GM18511 (cell line): ENCODE data around the gene GSS.

Source experiments
- ATAC-seq: cut with Tn5 transposase; IDR thresholded peaks from one replicate; pipeline ENCODE4 v1.9.1; 2021; ENCODE audit warnings: mild to moderate bottlenecking, moderate library complexity; ENCODE audit not compliant: unreplicated experiment

Gene GSS

DNA sequence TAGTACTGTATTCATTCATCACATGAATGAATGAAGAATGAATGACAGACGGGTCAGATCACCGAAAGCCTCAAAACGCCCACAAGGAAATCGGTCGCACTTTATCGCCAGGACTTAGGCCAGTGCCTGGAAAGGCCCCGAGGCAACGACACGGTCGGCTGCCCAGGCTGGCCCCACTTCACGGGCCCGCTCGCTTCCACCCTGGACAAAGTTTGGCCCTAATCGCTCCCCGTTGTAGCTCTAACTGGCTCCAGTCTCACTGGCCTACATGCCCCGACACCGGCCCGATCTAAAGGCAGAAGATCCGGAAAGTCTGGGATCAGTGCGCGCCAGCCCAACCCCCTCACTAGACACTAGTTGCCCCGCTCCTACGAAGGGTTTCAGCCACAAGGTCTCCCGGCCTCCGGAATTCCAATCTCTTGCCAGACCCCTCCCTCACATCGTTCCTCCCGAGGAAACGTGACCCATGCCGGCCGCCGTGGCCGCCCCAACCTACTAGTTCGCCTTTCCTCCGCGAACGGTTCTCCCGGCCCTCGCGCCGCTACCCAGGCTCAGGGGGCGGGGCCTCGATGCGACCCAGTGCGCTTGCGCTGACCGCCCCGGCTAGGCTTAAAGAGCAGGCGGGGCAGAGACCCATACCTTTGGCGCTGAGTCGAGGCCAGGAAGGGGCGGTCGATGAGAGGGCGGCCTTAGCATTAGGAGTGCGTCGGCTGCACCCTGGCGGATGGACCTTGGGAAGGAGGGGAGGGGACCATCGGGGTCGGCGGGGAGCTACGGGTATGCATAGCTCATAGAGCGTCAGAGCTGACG is at the start of gene GSS, which contains the start of gene MYH7B:
GSS (minus strand) TSS at position 576 of the 810 bp plus-strand sequence. CDS start 3,954 bp downstream, outside the sequence.
MYH7B (plus strand) TSS at position 638 of the 810 bp plus-strand sequence. CDS start 22,138 bp downstream, outside the sequence.
- peak; percentile 94 for ATAC-seq

DNA sequence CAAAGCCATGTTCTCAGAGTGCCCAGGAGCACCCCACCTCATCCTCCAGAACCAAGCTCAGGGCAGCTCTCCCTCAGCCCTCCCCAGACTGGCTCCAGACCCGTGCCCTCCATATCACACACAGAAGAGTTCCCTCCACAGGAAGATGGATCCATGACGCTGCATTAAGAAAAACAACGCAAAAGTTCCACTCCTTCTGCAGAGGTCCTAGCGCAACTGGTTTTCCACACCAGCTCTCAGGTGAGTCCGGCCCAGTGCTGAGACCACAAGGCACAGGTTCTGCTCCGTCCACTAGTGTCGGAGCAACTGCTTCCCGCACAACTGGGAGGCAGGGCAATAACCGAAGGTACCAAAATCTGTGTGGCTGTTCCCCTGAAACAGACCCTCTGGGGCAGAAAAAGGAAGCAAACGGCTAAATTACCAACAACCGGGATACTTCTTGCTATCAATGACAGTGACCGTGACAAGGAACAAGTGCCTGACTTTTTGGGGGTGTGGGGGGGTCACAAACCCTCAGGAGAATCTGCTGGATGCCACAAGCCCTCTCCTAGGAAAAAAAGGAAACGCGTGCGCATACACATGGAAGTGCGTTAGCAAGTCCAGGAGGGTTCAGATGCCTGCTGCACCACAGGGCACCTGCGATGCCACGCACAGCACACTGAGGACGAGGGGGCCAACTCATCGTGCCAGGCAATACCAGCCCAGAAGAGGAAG is 49.3 kb upstream of the GSS start:
- ATAC-seq = no peak

DNA sequence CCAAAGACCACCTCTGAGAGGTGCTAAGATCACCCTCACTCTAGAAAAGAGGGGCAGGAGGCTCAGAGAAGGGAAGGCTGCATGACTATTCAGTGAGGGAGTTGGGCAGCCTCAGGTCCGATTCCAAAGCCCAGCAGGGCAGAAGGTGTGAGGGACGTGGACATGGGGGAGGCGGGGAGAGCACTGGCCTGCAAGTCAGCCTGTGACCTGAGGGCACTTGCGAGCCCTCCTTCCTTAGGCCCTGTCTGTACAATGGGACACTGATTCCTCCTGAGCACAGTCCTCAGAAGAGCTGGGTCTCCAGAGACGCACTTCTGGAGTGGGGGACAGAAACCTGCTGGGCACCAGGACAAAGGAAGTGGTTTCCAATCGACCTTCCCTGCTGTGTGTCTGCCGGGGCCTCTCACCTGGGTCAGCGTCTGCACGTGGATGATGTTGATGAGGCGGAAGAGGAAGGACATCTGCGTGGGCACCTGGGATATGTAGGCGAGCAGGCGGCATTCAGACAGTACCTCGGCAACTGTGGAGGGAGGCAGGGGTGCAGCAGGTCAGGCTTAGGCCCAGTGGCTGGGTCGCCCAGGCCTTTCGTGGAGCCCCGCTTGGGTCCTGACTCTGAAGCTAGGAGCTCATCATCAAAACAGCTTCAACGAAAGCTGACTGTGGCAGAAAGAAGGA is 48.6 kb upstream of the GSS start:
- no peak for ATAC-seq

DNA sequence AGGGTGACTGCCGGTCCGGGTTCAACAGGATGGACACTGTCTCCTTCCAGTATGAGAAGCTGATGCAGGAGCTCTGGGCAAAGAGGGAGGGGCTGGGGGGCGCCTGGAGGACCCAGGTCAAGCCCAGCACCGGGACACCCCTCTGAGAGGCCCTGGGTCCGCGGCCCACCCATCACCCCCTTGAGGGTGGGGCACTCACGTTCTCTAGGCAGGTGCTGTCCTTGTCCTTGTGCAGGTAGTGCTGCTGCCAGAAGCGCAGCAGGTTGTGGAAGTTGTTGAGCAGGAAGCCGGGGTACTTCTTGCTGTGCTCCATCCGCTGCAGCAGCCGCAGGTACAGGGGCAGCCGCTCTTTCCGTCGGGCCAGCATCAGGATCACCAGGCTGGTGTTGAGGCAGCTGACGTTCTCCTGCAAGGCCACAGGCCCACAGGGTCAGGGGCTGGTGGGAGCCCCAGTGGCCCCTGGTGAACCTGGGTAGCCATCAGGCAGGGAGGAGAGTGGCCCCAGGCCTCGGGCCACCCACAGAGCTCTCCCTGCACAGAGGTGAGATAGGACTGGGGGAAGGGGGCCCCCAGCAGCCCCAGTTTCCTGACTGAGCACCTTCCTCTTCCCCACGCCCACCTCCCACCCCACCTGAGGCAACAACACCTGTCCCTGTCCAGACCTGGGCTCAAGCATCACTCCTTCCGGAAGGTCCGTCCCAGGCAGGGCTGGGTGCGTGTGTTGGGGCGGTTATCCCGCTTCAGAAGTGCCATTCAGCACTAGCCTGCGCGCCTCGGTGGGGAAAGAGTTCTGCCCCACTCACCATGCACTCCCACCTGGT is 47.8 kb upstream of the GSS start:
- no peak for ATAC-seq

DNA sequence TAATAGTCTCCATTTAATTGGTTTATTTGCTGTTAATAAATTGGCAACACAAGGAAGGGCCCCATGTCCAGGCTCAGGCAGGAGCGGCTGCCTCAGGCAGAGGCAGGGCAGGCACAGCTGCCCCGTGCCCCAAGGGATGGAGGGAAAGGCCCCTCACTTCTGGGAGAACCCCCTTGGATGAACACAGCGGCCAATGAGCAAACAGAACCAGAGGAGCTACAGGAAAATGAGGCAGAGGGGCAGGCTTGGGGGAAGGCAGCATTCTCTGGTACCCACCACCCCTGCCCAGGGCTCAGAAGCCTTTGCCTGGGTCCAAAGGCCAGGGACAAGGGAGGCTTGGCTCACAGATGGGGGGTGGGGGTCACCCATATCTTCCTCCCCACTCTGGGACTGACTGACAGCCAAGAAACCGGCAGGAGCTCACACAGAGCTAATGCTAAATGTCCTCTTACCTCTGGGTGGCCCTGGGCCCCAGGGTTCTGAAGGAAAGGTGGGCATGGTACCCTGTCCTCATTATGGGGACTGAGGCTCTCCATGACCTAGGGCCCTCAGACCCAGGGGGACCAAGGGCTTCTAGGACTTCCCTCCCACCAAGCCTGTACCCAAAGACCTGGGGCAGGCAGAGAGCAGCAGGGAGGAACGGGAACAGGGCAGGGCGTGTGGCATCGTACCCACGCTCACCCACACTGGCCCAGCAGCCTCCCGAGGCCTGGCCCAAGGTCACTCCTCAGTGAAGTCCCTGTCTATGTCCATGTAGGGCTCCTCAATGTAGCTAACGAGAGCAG is 47.0 kb upstream of the GSS start:
- no peak for ATAC-seq

DNA sequence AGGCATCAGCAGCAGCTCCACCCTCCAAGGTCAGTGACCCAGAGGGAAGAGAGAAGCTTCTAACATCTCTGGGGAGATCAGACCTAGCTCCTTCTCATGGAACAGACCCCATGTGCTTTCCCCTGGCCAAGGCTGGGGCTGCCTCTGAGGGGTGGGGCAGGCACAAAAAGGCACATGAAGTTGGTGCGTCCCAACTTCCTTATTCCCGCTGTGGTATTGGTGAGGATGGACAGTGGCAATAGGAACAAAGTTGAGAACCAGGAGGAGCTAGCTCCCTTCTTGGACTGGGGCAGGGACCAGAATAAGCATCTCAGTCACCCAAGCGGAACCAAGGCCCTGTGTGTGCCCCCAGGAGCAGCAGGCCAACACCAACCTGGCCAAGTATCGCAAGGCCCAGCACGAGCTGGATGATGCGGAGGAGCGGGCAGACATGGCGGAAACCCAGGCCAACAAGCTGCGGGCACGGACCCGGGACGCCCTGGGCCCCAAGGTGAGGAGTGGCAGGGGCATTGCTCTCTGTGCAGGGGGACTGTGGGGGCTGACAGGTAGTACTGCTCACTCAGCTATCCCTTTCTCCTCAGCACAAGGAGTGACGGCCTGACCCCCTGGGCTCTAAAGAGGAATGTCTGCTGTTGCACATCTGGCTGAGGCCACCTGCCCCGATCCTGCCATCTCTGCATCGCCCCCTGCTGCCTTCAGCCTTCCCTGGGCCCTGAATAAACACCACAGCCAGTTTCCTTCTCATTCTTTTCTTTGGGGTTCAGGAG is 46.2 kb upstream of the GSS start:
- ATAC-seq = no peak

DNA sequence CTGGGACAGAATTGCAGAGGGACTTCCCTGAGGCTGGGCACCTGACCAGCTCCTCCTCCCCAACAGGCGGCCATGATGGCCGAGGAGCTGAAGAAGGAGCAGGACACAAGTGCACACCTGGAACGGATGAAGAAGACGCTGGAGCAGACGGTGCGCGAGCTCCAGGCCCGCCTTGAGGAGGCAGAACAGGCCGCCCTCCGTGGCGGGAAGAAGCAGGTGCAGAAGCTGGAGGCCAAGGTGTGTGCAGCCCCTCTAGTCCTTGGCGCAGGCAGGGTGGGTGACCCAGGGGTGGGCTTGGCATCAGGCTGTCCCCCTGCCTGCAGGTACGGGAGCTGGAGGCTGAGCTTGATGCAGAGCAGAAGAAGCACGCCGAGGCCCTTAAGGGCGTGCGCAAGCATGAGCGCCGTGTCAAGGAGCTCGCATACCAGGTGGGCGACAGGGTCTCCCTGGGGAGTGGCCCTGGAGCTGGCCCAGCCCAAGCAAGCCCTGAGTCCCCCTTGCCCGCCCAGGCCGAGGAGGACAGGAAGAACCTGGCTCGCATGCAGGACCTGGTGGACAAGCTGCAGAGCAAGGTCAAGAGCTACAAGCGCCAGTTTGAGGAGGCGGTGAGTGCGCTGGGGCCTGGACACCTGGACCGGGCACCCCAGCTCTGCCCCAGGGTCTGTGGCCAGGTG is 45.5 kb upstream of the GSS start:
- ATAC-seq = no peak

DNA sequence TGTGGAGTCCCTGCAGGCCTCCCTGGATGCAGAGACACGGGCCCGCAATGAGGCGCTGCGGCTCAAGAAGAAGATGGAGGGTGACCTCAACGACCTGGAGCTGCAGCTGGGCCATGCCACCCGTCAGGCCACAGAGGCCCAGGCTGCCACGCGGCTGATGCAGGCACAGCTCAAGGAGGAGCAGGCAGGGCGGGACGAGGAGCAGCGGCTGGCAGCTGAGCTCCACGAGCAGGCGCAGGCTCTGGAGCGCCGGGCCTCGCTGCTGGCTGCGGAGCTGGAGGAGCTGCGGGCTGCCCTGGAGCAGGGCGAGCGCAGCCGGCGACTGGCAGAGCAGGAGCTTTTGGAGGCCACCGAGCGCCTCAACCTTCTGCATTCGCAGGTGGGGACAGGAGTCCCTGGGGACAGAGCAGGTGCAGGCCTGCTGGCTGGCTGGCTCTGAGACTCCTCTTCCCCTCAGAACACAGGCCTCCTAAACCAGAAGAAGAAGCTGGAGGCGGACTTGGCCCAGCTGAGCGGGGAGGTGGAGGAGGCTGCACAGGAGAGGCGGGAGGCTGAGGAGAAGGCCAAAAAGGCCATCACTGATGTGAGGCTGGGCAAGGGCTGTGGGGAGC is 44.8 kb upstream of the GSS start:
- ATAC-seq = no peak

DNA sequence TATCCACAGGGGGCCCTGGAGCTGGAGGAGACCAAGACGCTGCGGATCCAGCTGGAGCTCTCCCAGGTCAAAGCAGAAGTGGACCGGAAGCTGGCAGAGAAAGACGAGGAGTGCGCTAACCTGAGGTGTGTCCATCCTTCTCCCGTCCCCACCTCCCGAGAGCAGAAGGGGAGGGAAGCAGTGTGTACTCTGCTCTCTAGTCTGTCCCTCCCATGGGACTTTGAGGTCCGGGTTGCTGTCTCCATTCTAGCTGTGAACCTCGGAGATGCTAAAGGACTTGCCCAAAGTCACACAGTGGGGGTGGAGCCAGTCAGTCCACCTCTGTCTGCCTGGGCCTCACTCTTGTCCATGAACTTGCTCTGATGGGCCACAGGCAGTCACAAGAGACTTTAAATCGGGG is 44.2 kb upstream of the GSS start:
- ATAC-seq = no peak

DNA sequence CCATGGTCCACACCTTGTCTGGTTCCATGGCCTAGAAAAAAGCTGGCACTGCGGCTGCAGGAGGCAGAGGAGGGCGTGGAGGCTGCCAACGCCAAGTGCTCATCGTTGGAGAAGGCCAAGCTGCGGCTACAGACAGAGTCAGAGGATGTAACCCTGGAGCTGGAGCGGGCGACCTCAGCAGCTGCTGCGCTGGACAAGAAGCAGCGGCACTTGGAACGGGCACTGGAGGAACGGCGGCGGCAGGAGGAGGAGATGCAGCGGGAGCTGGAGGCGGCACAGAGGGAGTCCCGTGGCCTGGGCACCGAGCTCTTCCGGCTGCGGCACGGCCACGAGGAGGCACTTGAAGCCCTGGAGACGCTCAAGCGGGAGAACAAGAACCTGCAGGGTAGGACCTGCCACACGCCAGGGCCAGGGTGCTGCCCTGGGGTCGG is 43.4 kb upstream of the GSS start:
- no peak for ATAC-seq

DNA sequence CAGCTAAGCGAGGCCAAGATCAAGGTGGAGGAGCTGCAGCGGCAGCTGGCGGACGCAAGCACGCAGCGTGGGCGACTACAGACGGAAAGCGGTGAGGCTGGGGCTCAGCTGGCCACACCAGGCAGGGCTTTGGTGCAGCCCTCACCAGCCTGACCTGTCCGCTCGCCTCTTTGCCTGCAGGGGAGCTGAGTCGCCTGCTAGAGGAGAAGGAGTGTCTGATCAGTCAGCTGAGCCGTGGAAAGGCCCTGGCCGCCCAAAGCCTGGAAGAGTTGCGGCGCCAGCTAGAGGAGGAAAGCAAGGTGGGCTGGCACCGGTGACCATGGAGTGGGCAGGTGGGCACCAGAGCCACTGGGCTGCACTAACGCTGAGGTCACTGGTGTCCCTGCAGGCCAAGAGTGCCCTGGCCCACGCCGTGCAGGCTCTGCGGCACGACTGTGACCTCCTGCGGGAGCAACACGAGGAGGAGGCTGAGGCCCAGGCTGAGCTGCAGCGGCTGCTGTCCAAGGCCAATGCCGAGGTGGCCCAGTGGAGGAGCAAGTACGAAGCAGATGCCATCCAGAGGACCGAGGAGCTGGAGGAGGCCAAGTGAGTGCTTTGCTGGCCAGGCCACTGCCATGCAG is 42.8 kb upstream of the GSS start:
- ATAC-seq = no peak

DNA sequence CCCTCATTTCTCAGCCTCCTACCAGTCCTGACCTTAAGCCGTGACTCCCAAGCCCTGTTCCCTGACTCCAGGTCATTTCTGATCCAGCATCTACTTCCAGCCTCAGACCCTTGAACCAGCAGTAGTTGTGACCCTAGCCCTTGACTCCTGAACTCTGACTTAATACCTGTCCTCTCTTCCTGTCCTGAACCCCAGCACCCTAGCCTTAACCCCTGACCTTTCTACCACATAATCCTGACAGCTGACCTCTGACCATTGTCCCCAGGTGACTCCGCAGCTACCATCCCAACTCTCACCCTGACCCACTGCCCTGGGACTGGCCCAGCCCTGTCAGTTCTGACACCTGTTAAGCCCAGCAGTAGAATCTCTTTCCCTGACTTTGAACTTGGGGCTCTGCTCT is 42.2 kb upstream of the GSS start:
- ATAC-seq = no peak

DNA sequence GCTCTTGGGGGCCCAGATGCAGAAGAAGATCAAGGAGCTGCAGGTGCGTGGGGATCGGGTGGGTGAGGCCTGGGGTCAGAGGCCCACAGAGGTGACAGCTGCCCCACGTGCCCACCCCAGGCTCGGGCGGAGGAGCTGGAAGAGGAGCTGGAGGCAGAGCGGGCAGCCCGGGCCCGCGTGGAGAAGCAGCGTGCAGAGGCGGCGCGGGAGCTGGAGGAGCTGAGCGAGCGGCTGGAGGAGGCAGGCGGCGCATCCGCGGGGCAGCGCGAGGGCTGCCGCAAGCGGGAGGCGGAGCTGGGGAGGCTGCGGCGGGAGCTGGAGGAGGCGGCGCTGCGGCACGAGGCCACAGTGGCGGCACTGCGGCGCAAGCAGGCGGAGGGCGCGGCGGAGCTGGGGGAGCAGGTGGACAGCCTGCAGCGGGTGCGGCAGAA is 41.5 kb upstream of the GSS start:
- ATAC-seq = no peak

DNA sequence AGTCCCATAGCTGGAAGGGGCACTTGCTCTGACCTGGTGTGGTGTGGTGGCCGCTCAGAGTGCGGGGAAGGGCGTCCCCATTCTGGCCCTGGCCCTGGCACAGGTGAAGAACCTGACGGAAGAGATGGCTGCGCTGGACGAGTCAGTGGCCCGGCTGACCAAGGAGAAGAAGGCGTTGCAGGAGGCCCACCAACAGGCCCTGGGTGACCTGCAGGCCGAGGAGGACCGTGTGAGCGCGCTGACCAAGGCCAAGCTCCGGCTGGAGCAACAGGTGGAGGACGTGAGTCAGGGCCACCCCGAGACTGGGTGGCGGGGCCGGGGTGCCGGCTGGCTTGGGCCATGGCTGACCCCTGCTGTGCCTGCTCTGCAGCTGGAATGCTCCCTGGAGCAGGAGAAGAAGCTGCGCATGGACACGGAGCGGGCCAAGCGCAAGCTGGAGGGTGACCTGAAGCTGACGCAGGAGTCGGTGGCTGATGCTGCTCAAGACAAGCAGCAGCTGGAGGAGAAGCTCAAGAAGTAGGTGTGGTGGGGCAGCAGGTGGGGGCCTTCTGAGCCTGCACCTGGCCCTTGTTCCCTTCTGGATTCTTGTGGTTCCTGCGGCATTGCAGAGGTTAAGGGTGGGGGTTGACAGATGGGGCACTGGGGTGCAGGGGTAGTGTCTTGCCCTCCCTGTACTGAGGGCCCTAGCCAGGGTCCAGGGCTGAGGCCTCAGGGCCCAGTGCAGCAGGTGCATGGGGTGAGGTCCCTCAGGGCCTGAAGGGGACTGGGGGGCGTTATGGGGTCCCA is 40.8 kb upstream of the GSS start:
- ATAC-seq = no peak

DNA sequence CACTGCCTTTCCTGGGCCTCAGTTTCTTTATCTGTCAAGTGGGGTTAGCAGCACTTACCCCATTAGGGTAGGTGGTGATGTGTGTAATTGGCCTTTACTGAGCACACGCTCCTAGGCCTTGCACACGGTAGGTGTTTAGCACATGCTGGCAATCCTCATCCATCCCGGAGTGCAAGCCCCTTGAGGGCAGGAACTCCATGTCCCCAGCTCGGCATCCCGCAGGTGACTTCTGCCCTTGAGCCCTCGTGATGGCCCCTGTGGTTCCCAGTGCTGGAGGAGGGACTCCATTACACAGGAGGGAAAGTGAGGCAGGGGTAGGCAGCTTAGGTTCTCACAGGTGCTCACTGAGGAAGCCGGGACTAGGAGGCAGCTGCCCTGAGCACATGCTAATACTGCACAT is 40.1 kb upstream of the GSS start:
- ATAC-seq = no peak

DNA sequence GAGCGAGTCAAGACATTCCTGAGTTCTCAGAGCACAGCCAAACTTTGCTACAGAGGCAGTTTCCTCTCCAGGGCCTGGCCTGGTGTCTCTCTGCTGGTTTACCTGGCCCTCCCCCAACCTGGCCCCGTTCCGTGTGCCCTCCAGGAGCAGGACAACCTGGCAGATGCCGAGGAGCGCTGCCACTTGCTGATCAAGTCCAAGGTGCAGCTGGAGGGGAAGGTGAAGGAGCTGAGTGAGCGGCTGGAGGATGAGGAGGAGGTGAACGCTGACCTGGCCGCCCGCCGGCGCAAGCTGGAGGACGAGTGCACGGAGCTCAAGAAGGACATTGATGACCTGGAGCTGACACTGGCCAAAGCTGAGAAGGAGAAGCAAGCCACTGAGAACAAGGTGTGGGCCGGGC is 39.6 kb upstream of the GSS start:
- no peak for ATAC-seq

DNA sequence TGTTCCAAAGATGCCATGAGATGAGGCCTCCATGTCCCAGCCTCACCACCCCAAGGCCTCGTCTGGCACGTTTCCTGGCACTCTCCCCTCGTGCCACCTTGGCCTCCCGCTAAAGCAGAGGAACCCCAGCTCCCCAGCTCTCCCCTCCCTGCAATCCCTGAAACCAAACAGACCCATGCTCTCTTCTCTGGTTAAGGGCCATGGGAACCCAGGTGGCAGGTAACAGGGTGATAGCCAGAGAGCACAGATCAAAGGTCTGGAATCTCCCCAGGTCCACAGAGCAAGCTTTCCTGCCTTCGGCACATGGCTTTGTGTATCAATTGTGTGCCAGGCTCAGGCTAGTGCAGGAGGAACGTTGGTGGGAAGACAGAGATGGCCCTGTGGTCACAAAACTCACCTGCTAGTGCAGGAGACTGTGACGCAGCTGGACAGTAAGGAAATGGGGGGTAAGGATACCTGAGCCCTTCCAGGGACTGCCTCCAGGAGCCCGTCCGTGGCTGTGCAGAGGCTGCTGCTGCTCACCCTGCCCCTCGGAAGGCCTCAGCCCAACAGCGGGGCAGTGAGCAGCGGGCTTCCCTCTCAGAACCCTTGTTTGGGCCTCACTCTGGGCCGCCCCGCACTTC is 39.0 kb upstream of the GSS start:
- ATAC-seq = no peak
